GM23338 (cell line): Measurements from ENCODE around the gene MARK2. TPM values are rescaled to one million over a fixed set of nuclear protein-coding genes. Genes with fewer than 3 reads are reported as not detected.

ENCODE experiments used
- ATAC-seq: fragments of 200-7000 bp; cut with Tn5 transposase; 3 replicates; pipeline ENCODE4 v1.9.1; 2020
- DNase-seq: peaks from one replicate; pipeline ENCODE4 v3.0.0-alpha.2; 2015; ENCODE audit warnings: low spot score
- H2AFZ ChIP-seq: fragments of 200-600 bp; sonication (generic); 2 replicates; pipeline ENCODE4 v1.8.0; 2016; ENCODE audit warnings: antibody characterized with exemption, mild to moderate bottlenecking, moderate library complexity
- H3F3A ChIP-seq: fragments of 200-600 bp; sonication (generic); replicated peaks from 2 replicates; pipeline ENCODE4 v1.8.0; 2017; ENCODE audit warnings: antibody characterized with exemption, mixed run types, low read depth
- H3K27ac ChIP-seq: fragments of 200-600 bp; sonication (generic); 2 replicates; pipeline ENCODE4 v1.6.1; 2016; ENCODE audit warnings: low read depth
- H3K27me3 ChIP-seq: fragments of 200-600 bp; sonication (generic); 2 replicates; pipeline ENCODE4 v1.8.0; 2016; ENCODE audit warnings: mild to moderate bottlenecking, mixed run types, moderate library complexity; ENCODE audit not compliant: insufficient read depth
- H3K36me3 ChIP-seq: fragments of 200-600 bp; sonication (generic); 2 replicates; pipeline ENCODE4 v1.8.0; 2016; ENCODE audit warnings: mild to moderate bottlenecking; ENCODE audit not compliant: insufficient read depth
- H3K4me1 ChIP-seq: fragments of 200-600 bp; sonication (generic); 2 replicates; pipeline ENCODE4 v1.8.0; 2016; ENCODE audit warnings: mild to moderate bottlenecking, moderate library complexity; ENCODE audit not compliant: insufficient read depth
- H3K4me2 ChIP-seq: fragments of 200-600 bp; sonication (generic); 2 replicates; pipeline ENCODE4 v1.7.1; 2017; ENCODE audit warnings: mixed run types
- H3K4me3 ChIP-seq: fragments of 200-600 bp; sonication (generic); 2 replicates; pipeline ENCODE4 v1.6.1; 2016; ENCODE audit warnings: mixed run types
- H3K79me2 ChIP-seq: fragments of 200-600 bp; sonication (generic); replicated peaks from 2 replicates; pipeline ENCODE4 v1.8.0; 2017; ENCODE audit warnings: mild to moderate bottlenecking; ENCODE audit not compliant: insufficient read depth
- H3K9me2 ChIP-seq: fragments of 200-600 bp; sonication (generic); 2 replicates; pipeline ENCODE4 v1.8.0; 2017; ENCODE audit not compliant: insufficient read depth
- H4K20me1 ChIP-seq: fragments of 200-600 bp; sonication (generic); replicated peaks from 2 replicates; pipeline ENCODE4 v1.8.0; 2017; ENCODE audit warnings: mild to moderate bottlenecking; ENCODE audit not compliant: insufficient read depth
- H3K27ac Mint-ChIP-seq: 2 replicates; pipeline ENCODE4 v1.8.0; 2020; ENCODE audit warnings: inconsistent platforms, mild to moderate bottlenecking, moderate library complexity, mixed read lengths
- H3K27me3 Mint-ChIP-seq: 3 replicates; pipeline ENCODE4 v1.8.0; 2022; ENCODE audit warnings: low read depth, mild to moderate bottlenecking, moderate library complexity, mixed read lengths, inconsistent platforms; ENCODE audit not compliant: insufficient read depth, poor library complexity
- H3K36me3 Mint-ChIP-seq: 3 replicates; pipeline ENCODE4 v1.8.0; 2021; ENCODE audit warnings: low read depth, mild to moderate bottlenecking, inconsistent platforms, moderate library complexity, mixed read lengths
- H3K4me1 Mint-ChIP-seq: 3 replicates; pipeline ENCODE4 v1.8.0; 2020; ENCODE audit warnings: mild to moderate bottlenecking, inconsistent platforms, mixed read lengths
- H3K4me3 Mint-ChIP-seq: 3 replicates; pipeline ENCODE4 v1.8.0; 2021; ENCODE audit warnings: moderate library complexity, mild to moderate bottlenecking, inconsistent platforms, mixed read lengths
- H3K9me3 Mint-ChIP-seq: 3 replicates; pipeline ENCODE4 v1.8.0; 2020; ENCODE audit warnings: moderate library complexity, mild to moderate bottlenecking, inconsistent platforms, mixed read lengths
- CREB1 ChIP-seq: fragments of 250-450 bp; sonication (Bioruptor Pico); IDR thresholded peaks from 2 replicates; pipeline ENCODE4 v1.5.0; 2020; ENCODE audit warnings: low read depth, mild to moderate bottlenecking, moderate library complexity
- CTCF ChIP-seq, 2 experiments: fragments of 200-600 bp in 1 of 2; sonication (generic) in 1 of 2; conservative IDR thresholded peaks; 2 replicates each; pipeline versions ENCODE4 v1.5.1 to v1.6.1; 2016 to 2017; ENCODE audit warnings: antibody characterized with exemption in 2 of 2, low read depth in 2 of 2, mild to moderate bottlenecking in 2 of 2, moderate library complexity in 1 of 2
- EZH2 ChIP-seq: fragments of 200-600 bp; sonication (generic); IDR thresholded peaks from one replicate; pipeline ENCODE4 v1.8.0; 2017; ENCODE audit warnings: antibody characterized with exemption, mild to moderate bottlenecking, low read depth; ENCODE audit not compliant: unreplicated experiment
- JUNB ChIP-seq: IDR thresholded peaks from one replicate; pipeline ENCODE4 v1.6.1; 2016; ENCODE audit warnings: antibody characterized with exemption; ENCODE audit not compliant: unreplicated experiment
- NANOG ChIP-seq: IDR thresholded peaks from 2 replicates; pipeline ENCODE4 v1.6.1; 2016; ENCODE audit warnings: antibody characterized with exemption, borderline replicate concordance
- POLR2AphosphoS5 ChIP-seq: IDR thresholded peaks from 2 replicates; pipeline ENCODE4 v1.6.1; 2016; ENCODE audit warnings: antibody characterized with exemption, low read depth
- REST ChIP-seq: IDR thresholded peaks from one replicate; pipeline ENCODE4 v1.6.1; 2018; ENCODE audit warnings: antibody characterized with exemption; ENCODE audit not compliant: unreplicated experiment
- STAT1 ChIP-seq: IDR thresholded peaks from one replicate; pipeline ENCODE4 v1.6.1; 2016; ENCODE audit warnings: antibody characterized with exemption; ENCODE audit not compliant: unreplicated experiment
- ZNF114 ChIP-seq: fragments of 250-450 bp; sonication (Bioruptor Pico); IDR thresholded peaks from 2 replicates; pipeline ENCODE4 v1.5.0; 2020; ENCODE audit warnings: mild to moderate bottlenecking, moderate library complexity
- ZNF331 ChIP-seq: fragments of 250-450 bp; sonication (Bioruptor Pico); IDR thresholded peaks from 2 replicates; pipeline ENCODE4 v1.5.0; 2020; ENCODE audit warnings: low read depth, mild to moderate bottlenecking, moderate library complexity
- ZNF462 ChIP-seq: fragments of 250-450 bp; sonication (Bioruptor Pico); IDR thresholded peaks from 2 replicates; pipeline ENCODE4 v1.5.0; 2020; ENCODE audit warnings: mild to moderate bottlenecking, moderate library complexity
- polyA plus RNA-seq: library from polyadenylated mRNA; unstranded; fragments of >200 nt; fragmentation: Nextera tagmentation; extraction: Ambion mirVana; gene quantifications from 2 replicates; pipeline ENCODE4 v1.2.1, GENCODE V29; 2016
- total RNA-seq: library from RNA; depleted of rRNA; stranded (reverse); fragments of >200 nt; shearing (Covaris generic); gene quantifications from 2 replicates; pipeline ENCODE4 v1.2.3, GENCODE V29; 2014

MARK2 gene
- total and polyA plus RNA-seq, 2 experiments from 2014 or later, result 18.7 to 42.6 TPM

DNA sequence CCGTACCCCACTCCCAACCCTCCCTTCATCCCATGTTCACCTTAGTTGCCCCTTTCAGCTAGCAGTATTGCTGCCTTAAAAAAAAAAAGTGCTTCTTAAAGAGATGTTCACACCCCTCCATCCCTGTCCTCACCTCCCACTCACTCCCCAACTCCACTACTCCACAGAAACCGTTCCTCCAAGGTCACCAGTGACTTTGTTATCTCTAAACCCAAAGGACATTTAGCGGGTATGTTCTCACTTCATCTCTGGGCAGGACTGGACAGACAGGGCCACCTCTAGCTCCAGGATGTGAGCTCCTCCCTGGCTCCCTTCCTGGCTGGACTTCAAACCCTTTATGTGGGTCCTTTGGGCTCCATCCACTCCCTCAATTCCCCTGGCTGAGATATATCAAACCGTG lies 84.4 kb downstream of the MARK2 start (continued):
- TF ChIP-seq REST (no peak), ZNF331 (CRISPR knock-in tag) (no peak)

DNA sequence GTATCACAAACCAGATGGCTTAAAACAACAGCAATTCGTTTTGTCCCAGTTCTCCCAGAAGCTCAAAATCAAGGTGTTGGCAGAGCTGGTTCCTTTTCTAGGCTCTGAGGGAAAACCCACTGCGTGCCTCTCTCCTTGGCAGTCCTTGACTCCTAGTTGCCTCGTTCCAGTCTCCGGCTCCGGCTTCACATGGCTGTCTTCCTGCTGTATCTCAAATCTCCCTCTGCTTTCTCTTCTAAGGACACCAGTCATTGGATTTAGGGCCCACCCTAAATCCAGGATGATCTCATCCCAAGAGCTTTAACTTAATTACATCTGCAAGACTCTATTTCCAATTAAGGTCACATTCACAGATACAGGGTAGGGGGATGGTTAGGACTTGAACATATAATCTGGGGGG lies 90.7 kb downstream of the MARK2 start:
- H3K4me2 ChIP-seq, result no peak overlapping the region
- no peaks in the 10 kb centered on the region for H3K36me3 ChIP-seq
- Mint-ChIP-seq H3K27ac (no peak overlapping the region), H3K4me3 (no peak overlapping the region), H3K27me3 (peaks cover 16% of the 10 kb centered on the region), H3K9me3 (no peaks in the 10 kb centered on the region), H3K36me3 (no peaks in the 10 kb centered on the region), H3K4me1 (peaks cover 4% of the 10 kb centered on the region; the same call in 1 of the 3 replicates)
- no peaks in the 10 kb centered on the region for H3K79me2 ChIP-seq
- H3K27me3 ChIP-seq, result peaks cover 33% of the 10 kb centered on the region
- no peak for DNase-seq
- no peaks in the 10 kb centered on the region for H3K4me1 ChIP-seq
- TF ChIP-seq JUNB, result no peak
- no peak for TF ChIP-seq STAT1
- no peak for TF ChIP-seq NANOG
- no peak for TF ChIP-seq CREB1
- TF ChIP-seq CTCF (conservative IDR thresholded peaks at IDR 0.05; ENCODE audit: low read depth in 2 of 2), result no peak
- TF ChIP-seq ZNF462, result no peak
- TF ChIP-seq ZNF114 (CRISPR knock-in tag), result no peak
- no peak for TF ChIP-seq EZH2
- no peak for TF ChIP-seq POLR2AphosphoS5
- no peak overlapping the region for H3K4me3 ChIP-seq
- H3K27ac ChIP-seq, result no peak overlapping the region
- ATAC-seq, result no peak
- H4K20me1 ChIP-seq, result no peaks in the 10 kb centered on the region
- 0 out of 2 replicates have a peak, but pooled peaks cover 3% of the 10 kb centered on the region for H3F3A ChIP-seq
- 0 out of 2 replicates have a peak, but pooled peaks cover 5% of the 10 kb centered on the region for H3K9me2 ChIP-seq
- H2AFZ ChIP-seq, result no peak overlapping the region
